NCI-H2107 (cell line): Measurements from ENCODE around the gene LCLAT1.

ENCODE experiments used
- DNase-seq: peaks from one replicate; lab custom pipeline; 2025; lab: John Stamatoyannopoulos, UW

The LCLAT1 gene

GRCh38 chr2:30692829-30693275 is 245.8 kb downstream of the LCLAT1 start:
- DNase-seq = no peak
